Fibroblast of pulmonary artery (primary cell): ENCODE results near the gene PDE4A.

ENCODE experiments used
- DNase-seq: peaks from one replicate; pipeline ENCODE4 v3.0.0-alpha.2; 2010; ENCODE audit warnings: low read depth
- H3K4me3 ChIP-seq: replicated peaks from 2 replicates; pipeline ENCODE4 v1.5.1; 2011; ENCODE audit warnings: low read depth, mild to moderate bottlenecking, control low read depth, low read length, moderate library complexity
- CTCF ChIP-seq: IDR thresholded peaks from 2 replicates; pipeline ENCODE4 v1.5.1; 2011; ENCODE audit warnings: mild to moderate bottlenecking, control low read depth, low read length, inconsistent platforms; ENCODE audit errors: missing control alignments

The PDE4A gene

GRCh38 chr19:10478903-10479384, 58.6 kb downstream of the PDE4A start:
- H3K4me3 ChIP-seq: peak overlapping the region; percentile 35
- peak; percentile 25 for TF ChIP-seq CTCF
- DNase-seq: peak; percentile 90

GRCh38 chr19:10486551-10486950, 66.2 kb downstream of the PDE4A start:
- TF ChIP-seq CTCF: no peak
- no peak overlapping the region for H3K4me3 ChIP-seq
- no peak for DNase-seq

- TF ChIP-seq CTCF: no peak
- no peak for DNase-seq
- H3K4me3 ChIP-seq: no peak overlapping the region
Observed at GRCh38 chr19:10491472-10492047, 71.2 kb downstream of the PDE4A start.

GRCh38 chr19:10497371-10497770, 77.0 kb downstream of the PDE4A start:
- TF ChIP-seq CTCF: no peak
- no peak for DNase-seq
- H3K4me3 ChIP-seq: no peak overlapping the region

GRCh38 chr19:10499550-10500246, 79.4 kb downstream of the PDE4A start:
- no peak for DNase-seq
- H3K4me3 ChIP-seq: no peak overlapping the region
- TF ChIP-seq CTCF: no peak

GRCh38 chr19:10500247-10500592, 79.9 kb downstream of the PDE4A start:
- TF ChIP-seq CTCF: no peak
- no peak for DNase-seq
- no peak overlapping the region for H3K4me3 ChIP-seq
